PC-3 (cell line): ENCODE measurements around the gene SIRPB2.

ENCODE experiments used
- EZH2 ChIP-seq: fragments of 300-600 bp; sonication (generic); IDR thresholded peaks from one replicate; pipeline ENCODE4 v1.6.1; 2017; ENCODE audit warnings: antibody characterized with exemption, mild to moderate bottlenecking, low read length; ENCODE audit not compliant: unreplicated experiment
- TF ChIP-seq, protein P1 (sequence below): fragments of 300-600 bp; sonication (generic); conservative IDR thresholded peaks from 2 replicates; pipeline ENCODE4 v1.5.1; 2017; ENCODE audit warnings: antibody characterized with exemption, low read depth, mild to moderate bottlenecking, low read length

GRCh38 chr20:1493536-1493935 is 2.3 kb upstream of the SIRPB2 start:
- TF ChIP-seq, protein P1, sequence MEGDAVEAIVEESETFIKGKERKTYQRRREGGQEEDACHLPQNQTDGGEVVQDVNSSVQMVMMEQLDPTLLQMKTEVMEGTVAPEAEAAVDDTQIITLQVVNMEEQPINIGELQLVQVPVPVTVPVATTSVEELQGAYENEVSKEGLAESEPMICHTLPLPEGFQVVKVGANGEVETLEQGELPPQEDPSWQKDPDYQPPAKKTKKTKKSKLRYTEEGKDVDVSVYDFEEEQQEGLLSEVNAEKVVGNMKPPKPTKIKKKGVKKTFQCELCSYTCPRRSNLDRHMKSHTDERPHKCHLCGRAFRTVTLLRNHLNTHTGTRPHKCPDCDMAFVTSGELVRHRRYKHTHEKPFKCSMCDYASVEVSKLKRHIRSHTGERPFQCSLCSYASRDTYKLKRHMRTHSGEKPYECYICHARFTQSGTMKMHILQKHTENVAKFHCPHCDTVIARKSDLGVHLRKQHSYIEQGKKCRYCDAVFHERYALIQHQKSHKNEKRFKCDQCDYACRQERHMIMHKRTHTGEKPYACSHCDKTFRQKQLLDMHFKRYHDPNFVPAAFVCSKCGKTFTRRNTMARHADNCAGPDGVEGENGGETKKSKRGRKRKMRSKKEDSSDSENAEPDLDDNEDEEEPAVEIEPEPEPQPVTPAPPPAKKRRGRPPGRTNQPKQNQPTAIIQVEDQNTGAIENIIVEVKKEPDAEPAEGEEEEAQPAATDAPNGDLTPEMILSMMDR: no peak
- TF ChIP-seq EZH2: no peak
